Activated CD4-positive, alpha-beta T cell treated with anti-CD3 and anti-CD28 coated beads, Interleukin-2, amount 50 U/mL, for 4 hours (primary cell): ENCODE data around the gene LRRIQ1.
"Not testable (repeated sequence)": the region's sequence is repeated elsewhere in the genome, so short reads cannot be mapped to it uniquely, and the experiment has no call there.

Experiments
- DNase-seq, 2 experiments: peaks; one replicate each; pipeline ENCODE4 v3.0.0-alpha.2; 2020

Gene LRRIQ1, protein sequence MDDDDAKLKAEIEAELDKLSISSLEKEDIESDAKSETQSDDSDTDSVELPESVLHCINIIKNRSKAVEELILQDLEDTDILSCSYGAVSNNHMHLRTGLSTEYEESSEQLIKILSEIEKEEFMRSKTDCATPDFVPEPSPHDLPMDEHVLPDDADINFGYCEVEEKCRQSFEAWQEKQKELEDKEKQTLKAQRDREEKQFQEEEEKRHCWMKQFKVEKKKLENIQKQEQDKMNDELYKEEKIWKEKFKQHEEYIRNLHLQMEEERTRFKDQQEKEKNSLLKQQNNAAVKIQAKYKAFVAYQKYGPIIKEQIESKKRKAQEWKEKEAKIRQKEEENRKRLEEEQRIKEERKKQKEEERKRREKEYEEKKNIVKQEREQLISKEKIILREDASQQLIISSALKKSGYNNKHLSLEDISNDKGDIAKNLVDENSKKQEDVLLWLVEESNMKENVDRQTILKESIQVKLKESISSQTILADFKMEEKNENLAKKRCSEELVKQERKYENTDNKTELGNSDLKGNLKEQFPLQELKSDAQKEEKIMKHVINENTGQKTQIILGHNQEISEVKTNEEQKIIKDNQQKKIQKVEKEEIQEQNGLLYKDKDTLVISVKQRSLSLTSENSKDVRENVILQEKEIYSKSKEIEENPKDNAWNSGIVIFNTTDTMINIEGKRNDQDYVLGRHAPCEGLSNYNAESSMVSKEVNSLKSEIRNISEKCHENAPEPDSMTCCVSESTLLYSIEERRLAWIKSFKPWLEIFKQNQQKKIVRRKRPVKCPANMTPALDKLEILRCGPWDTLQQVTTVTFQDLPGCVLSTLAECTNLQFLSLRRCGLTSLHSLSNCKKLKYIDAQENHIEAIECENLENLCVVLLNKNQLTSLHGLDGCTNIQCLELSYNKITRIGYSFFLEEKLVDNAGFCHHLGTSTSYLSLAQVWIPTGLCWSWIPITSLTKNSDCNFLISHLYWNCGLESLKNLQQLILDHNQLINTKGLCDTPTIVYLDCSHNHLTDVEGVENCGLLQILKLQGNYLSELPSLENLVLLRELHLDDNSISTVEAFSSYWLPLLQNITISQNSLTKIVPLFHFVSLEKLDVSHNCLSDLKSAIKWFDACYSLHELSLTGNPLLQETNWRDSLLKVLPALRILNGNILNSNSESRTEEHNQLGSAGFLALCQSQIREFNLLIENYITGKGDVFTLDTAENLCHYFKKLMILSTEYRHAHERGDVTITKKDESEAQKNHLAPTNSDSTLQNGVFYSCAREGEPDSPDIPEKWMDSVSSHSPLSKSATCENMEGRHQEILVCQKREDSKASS (N-terminal part only)

GRCh38 chr12:85036234-85036707 is at the start of gene LRRIQ1, which contains the start of gene TSPAN19:
Gene LRRIQ1, plus strand, starts transcription at chr12:85036351. Its CDS starts 1,826 bp downstream, at chr12:85038177.
Gene TSPAN19, minus strand, starts transcription at chr12:85036277. Its CDS starts 6,331 bp downstream, at chr12:85029946.
- DNase-seq, result no peak

- DNase-seq, result no peak
Observed at GRCh38 chr12:84986586-84986985, 49.6 kb upstream of the LRRIQ1 start.

DNA sequence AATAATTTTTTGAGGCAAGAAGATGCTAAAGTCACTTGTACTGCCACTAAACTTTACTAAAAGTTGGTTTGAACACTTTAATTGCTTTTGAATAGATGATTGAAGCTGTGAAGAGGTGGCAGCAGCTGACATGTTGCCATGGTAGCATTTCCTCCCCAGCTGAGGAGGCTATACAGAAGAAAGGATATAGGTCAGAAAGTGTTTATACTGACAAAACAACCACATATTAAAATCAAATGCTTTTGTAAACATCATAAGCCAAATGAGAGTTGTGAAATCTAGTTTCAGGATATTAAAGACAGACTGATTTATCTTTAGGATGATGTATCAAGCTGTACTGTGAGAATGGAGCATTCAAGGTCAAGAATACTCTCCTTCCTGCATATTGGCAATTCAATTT is 41.7 kb upstream of the LRRIQ1 start:
- DNase-seq, result no peak

- DNase-seq, result no peak
Observed at GRCh38 chr12:84995641-84996040, 40.5 kb upstream of the LRRIQ1 start.

GRCh38 chr12:84996759-84997158 is 39.4 kb upstream of the LRRIQ1 start:
- DNase-seq, result no peak

- no peak for DNase-seq
Observed at GRCh38 chr12:84998341-84998740, 37.8 kb upstream of the LRRIQ1 start.

DNA sequence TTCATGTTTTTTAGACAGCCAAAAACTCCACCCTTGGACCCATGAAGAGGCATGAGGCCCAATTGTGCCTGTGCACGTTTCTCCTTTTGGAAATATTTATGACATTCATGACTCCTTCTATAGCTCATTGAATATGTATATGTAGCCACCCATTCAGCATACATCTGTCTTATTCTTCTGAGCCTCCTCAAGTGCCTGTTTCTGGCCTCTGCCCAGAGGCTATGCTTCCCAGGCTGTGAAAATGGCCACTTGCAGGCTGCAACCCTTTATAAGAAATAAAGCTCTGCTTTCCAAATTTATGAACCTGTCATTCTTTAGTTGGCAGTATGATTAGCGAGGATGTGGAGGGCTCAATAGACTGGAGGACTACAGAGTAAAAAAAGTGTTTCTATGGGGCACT is 35.4 kb upstream of the LRRIQ1 start:
- no peak for DNase-seq

- DNase-seq, result no peak
Observed at GRCh38 chr12:85002778-85003296, 33.3 kb upstream of the LRRIQ1 start.

- no peak for DNase-seq
Observed at GRCh38 chr12:85004204-85004603, 31.9 kb upstream of the LRRIQ1 start.

DNA sequence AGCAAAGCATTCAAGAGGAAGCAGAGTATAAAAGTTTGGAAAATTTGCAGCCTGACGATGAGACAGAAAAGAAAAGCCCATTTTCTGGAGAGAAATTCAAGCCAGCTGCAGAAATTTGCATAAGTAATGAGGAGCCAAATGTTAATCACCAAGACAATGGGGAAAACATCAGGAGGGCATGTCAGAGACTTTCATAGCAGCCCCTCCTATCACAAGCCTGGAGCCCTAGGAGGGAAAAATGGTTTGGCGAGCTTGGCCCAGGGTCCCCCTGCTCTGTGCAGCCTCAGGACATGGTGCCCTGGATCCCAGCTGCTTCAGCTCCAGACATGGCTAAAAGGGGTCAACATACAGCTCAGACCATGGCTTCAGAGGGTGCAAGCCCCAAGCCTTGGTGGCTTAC is 31.1 kb upstream of the LRRIQ1 start:
- DNase-seq, result not testable (repeated sequence)

GRCh38 chr12:85005615-85006014 is 30.5 kb upstream of the LRRIQ1 start:
- DNase-seq, result no peak

DNA sequence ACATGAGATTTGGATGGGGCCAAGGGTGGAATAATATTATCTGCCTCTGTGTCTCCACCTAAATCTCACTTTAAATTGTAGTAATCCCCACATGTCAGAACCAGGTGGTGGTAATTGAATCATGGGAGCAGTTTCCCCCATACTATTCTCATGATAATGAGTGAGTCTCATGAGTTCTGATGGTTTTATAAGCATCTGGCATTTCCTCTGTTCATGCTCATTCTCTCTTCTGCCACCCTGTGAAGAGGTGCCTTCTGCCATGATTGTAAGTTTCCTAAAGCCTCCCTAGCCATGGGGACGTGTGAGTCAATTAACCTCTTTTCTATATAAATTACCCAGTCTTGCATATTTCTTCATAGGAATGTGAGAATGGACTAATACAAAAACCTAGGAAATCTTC is 29.9 kb upstream of the LRRIQ1 start:
- no peak for DNase-seq

DNA sequence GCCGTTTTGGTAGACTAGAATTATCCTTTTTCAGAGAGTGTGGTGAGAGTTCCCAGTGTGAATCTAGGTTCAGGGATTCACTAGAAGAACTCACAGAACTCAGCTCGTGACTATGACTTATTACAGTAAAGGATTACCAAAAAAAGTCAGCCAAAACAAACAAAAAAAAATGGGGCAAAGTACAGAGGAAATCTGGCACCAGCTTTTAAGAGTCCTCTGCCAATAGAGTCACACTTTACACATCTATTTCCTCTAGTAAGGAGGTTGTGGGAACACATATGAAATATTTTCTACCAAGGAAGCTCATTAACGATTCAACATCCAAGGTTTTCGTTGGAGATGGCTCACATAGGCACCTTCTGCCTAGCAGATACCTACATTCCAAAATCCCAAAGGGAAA is 28.3 kb upstream of the LRRIQ1 start:
- no peak for DNase-seq

DNA sequence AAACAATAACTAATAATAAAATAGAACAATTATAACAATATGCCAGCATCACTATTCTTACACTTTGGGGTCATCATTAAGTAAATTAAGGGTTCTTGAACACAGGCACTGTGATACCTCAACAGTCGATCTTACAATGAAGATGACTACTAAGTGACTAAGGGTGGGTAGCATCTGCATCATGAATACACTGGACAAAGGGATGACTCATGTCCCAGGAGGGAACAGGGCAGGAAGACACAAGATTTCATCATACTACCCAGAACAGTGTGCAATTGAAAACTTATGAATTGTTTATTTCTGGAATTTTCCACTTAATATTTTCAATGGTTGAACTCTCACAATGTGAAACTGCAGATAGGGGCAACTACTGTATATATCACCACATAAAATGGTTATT is 19.7 kb upstream of the LRRIQ1 start:
- no peak for DNase-seq

- no peak for DNase-seq
Observed at GRCh38 chr12:85017133-85017532, 19.0 kb upstream of the LRRIQ1 start.

DNA sequence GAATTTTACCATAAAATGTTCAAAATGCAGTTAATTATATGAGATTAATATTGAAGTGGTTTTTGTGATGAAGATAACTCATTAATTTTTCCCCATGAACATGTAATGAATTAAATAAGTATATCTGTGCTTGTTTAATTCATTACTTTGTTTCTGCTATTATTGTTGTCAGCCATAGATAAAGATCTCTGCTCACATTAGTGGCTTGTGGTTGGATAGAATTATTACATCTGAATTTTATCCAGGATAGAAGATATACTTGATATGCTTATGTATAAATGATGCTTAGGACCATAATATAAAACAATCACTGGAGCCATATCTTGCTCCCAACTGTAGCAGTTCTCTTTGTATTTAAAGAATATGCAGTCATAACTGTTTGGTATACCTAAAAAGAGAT is 18.5 kb upstream of the LRRIQ1 start:
- DNase-seq, result no peak

DNA sequence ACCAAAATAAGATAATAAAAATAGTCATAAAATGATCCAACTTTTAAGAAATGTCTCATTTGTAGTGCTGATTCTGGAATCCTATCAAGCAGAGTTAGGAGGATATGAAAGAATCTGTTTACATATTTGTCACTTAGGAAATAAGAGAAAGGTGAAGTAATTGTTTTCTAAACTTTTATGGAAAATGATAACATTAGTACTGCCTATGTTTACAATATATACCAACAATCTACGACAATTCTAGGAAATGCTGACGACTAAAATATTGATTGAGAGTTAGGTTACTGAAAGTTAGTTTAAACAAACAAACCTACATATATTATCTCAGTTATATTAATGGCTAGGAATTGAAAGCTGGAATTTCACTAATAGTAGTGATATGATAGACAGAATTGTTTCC is 18.1 kb upstream of the LRRIQ1 start:
- no peak for DNase-seq

DNA sequence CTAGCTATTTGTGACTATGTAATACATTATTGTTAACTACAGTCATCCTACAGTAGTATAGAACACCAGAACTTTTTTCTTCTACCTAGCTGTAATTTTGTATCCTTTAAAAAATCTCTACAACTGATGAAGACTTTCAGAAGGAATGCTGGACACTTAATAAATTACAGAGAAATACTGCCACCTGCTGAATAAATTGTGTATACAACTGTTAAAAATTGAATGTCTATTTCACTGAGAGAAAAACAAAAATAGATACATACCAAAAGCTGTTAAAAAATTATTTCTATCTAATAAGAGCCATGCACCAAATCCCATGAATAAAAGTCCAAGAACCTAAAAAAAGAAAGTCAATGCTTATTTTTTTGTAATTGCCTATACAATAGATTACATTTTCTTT is 6.7 kb upstream of the LRRIQ1 start:
- no peak for DNase-seq

DNA sequence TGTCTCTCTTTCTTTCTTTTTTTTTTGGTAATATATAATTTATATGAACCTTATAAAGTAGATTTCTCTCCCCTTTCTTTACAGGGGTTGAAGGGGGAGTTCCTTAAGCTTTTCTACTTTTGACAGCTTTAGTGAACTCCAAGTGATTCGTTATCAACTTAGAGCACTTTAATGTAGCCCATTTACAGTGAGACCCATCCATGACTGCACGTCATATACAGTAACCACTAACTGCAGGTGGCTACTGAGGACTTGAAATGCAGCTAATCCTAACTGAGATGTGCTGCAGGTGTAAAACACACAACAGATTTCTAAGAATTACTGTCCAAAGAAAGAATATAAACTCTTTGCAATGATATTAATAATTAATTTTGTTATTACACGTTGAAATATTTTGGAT is 582 bp downstream of the LRRIQ1 start:
- no peak for DNase-seq

DNA sequence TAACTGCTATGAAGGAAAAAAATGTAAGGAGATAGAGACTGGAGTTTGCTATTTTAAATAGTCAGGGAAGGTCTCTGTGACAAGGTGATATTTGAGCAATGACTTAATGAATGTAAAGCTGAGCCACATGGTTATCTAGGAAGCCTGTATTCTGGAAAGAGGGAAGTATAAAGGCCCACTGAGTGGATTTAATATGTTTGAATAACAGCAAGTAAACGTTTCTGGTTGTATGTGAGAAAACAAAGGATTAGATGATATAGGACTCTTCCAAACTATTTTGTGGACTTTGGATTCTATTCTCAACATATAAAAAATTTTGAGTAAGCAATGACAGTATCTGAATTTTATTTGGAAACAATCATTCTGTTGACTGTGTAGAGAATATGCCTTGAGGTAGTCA is 5.2 kb downstream of the LRRIQ1 start:
- DNase-seq, result no peak

DNA sequence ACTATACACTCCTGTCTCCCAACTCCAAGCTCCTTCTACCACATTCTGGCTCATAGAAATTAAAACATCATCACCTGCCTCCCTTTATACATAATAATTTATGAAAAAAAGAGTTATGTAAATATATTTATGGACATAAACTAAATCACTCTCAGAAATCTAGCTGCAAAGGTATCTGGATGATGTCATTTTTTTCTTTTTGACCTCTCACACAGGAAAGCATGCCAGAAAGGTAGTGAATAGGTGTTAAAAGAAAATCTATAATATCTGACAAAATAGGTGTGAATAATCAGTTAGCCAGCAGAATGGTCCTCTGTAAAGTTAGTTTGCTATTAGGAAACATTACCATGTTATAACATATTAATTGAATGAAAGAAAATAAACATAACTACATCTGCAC is 7.7 kb downstream of the LRRIQ1 start:
- DNase-seq, result no peak

GRCh38 chr12:85057370-85057963 is 21.3 kb downstream of the LRRIQ1 start:
- DNase-seq, result no peak
